NCI-H446 treated with DMSO at 0.1 percent for 48 hours (cell line): ENCODE data around the gene PRLR.

Experiments
- DNase-seq: peaks from one replicate; lab custom pipeline; 2025; lab: John Stamatoyannopoulos, UW

The PRLR gene

DNA sequence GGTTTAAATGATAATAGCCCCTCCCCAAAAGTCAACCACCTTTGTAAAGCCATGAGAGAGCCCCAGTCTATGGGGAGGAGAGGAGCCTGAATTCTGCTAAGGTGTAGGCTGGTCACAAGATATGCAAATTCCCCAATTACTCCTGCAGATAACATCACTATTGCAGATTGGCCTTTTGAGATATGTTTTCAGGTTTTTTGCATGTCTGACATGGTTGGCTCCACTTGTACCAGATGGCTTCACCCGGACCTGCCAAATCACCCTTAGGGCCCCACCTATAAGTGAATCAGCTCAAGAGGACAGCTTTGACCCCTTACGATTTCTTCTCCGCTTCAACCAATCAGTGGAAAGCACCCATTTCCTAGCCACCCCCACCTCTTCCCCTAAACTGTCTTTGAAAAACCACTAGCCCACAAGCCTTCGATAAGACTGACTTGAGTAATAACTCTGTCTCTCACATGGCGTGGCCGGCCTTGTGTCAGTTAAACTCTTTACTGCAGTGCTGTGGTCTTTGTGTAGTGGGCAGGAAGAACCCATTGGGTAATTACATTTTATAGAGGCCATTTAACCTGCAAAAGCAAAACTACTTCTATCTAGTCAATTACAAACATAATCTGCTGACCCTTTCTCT lies 69.7 kb downstream of the PRLR start:
- no peak for DNase-seq

DNA sequence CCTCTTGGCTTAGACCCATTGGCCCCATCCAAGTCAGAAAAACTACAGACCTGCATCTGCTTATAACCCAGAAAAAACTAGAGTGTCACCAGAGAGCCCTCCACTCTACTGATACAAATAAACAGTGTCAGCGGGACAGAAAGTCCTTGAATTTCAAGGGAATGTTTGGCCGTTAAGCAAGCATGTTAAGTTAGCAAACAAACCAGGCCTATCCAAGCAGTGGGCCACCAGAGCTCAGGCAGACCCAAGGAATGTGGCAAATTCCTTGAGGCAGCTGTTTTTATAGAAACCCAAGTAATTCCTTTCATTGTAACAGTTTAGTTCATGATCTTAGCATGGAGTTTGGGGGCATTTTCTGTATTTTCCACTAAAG lies 70.9 kb downstream of the PRLR start:
- DNase-seq = peak; percentile 43

DNA sequence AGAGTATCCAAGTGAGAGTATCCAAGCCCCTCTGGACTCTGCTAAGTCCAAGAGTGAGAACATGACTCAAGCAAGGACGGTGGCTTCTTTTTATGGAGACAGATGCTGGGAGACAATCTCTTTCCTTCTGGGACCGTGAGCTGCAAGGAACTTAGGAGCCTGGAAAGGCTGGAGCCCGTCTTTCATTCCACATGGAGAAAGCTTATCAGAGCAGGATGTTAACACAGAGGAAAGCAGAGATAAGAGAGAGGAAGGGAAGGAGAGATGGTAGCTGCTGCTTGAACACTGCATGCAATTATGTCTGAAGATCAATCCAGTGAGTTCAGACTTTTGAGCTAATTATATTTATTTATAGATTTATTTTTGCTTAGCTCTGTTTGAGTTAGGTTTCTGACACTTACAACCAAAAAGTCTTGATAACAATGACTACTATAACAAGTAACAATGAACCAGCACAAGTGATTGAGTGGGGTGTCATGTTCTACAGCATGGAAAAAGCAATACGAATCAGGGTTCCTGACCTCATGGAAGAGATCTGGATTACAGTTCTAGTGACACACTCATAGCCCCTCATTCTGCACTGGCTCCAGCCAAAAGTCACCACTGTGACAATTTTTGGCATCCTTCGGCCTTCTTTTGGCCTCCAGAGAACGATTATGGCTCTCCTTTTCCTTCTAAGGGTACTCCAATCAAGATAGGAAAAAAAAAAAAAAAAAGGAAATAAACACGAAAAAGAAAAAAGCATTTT lies 71.5 kb downstream of the PRLR start:
- DNase-seq = no peak

DNA sequence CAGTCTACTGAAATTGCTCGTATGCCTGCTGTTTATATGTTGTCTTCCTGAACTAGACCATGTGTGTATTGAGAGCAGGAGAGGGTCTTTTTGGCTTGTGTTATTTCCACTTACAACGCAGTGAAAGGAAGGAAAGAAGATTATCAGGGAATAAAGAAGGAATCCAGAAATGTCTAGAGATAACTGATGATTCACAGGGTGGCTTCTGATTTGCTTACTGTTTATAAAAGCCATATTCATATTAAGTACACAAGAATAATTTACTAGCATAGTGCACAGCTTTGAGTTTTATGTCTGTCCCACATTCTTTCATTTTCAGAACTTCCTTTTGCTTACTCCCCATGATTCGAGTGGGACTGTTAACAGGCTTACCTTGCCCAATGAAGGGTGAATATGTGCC lies 72.1 kb downstream of the PRLR start:
- DNase-seq = no peak

GRCh38 chr5:35153375-35153932 lies 76.8 kb downstream of the PRLR start:
- DNase-seq = no peak

- no peak for DNase-seq
Observed at GRCh38 chr5:35152733-35153132, 77.6 kb downstream of the PRLR start.

DNA sequence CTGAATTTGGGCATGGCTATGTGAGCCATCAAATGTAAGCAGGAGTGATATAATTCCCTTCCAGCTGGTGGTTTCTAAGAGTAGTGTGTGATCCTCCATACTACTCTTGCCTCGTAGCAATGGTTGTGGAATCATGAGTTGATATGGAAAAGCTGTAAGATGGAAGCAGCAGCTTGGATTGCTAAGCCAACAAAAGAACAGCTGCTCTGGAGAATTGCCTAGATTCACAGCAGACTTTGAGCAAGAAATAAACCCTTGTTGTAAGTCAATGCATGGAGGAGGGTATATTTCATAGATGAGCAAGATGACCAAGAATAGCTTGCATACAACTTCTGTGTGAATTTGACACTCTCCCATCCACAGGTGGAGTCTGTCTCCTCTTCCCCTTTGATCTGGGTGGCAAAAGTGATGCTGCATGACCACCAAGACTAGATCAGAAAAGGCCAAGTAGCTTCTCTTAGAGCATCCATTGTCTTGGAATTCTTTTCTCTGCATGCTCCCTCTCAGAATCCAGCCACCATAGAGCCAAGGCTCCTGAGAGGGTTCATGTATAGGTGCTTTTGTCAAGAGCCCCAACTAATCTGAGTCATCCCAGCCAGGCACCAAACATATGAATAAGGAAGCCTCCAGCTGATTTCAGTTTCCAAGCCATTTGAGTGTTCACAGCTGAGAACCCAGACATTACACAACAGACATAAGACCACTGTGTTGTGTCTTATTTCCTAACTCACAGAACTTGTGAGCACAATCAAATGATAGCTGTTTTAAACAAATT lies 79.0 kb downstream of the PRLR start:
- DNase-seq = peak; percentile 70

DNA sequence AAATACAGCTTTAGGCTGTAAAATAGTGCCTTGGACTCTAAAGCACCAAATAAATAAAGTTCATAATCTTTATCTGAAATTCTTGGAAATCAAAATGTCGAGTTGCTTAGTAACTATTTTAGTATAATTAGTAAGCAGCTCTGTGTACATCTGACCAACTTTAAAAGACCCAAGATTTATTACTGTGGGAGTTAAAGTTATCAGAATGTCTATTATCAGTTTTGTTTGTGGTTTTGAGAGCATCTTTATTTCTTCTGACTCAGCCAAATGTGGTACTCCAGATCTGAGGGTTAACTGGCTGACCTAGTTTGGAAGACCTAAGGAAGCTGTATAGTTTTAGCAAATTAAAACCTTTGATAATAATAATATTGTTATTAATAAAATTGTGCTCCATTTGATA lies 81.2 kb downstream of the PRLR start:
- no peak for DNase-seq

DNA sequence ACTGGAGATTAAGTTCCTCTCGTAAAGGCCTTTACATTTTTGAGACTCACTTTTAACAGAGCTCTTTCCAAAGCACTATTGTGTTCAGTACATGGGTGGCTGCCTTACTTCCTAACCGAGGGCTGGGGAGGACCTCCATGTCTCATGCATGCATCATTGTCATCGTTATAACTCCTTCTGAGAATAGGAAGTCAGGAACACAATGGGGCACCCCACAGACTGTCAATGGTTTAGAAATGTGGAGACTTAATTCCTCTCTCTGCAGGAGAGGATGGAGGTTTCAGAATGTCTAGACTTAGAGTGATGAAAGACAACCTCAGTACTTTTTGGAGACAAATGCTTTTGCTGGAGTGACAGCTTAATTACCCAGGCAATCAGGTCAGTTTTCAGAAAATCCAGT lies 83.9 kb downstream of the PRLR start:
- no peak for DNase-seq

GRCh38 chr5:35145691-35146317 lies 84.5 kb downstream of the PRLR start:
- DNase-seq = no peak

GRCh38 chr5:35145012-35145411 lies 85.3 kb downstream of the PRLR start:
- DNase-seq = no peak

DNA sequence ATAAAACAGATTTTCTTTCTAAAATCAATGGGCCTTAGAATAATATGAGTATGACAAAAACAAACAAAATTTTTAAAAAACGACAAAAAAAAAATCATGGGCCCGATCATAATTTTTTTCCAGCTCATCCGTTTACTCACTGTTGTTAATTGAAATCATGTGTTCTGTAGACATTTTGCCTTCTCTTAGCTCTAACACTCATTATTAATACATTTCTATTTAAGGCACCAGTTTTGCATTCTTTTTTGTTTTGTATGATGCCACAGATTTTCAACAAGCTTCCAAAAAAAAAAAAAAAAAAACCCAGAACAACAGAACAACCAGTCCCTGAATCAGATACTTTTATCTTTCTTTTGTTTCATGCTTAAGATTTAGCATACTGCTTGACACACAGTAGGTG lies 86.4 kb downstream of the PRLR start:
- DNase-seq = no peak

DNA sequence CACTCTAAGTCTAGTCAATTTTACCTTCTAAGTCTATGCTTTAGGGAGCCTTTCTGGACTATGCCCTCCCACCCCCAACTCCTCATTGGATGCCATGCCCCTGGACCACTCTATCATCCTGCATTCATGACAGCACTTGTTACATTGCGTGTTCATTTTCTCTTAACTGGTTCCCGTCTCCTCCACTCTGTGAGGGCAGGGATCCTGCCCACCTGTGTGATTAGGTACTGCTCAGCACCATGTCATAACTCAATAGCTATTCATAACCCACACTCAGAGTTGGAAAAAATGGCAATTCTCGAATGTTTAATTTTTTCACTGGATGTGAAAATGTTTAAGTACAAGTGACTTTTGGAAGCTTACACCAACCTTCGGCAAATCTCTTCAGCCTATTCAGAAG lies 88.5 kb downstream of the PRLR start:
- DNase-seq = no peak

- DNase-seq = no peak
Observed at GRCh38 chr5:35138232-35138631, 92.1 kb downstream of the PRLR start.

DNA sequence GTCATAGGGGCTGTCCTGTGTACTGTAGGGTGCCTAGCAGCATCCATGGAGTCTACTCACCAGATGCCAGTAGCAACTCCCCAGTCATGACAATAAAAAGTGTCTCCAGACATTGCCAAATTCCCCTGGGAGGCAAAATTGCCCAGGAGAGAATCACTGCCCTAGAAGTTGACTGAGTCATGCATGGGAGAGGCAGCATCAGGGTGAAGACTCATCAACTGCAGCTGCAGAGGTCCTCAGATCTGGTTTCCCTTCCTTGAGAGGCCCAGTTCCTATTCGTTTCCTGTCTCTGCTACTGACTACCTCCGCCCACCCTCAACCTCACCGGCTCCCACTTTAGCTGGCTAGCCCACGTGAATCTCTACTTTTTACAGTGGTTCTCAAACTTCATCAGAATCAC lies 93.9 kb downstream of the PRLR start:
- no peak for DNase-seq

DNA sequence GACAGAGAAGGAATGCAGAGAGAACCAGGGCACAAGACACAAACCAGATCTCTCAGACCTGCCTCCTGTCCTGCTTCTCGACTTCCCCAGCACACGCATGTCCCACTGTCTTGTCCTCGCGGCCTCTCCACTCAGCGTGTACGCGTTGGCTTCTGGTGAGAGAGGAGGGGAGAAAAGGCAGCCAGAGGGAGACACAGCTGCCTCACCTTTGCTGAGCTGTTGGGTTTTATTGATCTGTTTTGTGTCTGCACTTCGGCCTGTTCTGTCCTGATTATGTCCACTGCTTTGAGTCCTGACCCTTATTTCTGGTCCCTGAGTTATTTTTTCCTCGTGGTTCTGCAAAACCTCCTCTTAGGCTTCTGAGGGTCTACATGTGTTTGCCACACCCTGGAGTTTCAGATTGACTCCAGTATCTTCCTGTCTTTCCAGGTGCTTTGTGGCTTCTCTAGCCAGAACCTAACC lies 95.0 kb downstream of the PRLR start:
- DNase-seq = no peak

DNA sequence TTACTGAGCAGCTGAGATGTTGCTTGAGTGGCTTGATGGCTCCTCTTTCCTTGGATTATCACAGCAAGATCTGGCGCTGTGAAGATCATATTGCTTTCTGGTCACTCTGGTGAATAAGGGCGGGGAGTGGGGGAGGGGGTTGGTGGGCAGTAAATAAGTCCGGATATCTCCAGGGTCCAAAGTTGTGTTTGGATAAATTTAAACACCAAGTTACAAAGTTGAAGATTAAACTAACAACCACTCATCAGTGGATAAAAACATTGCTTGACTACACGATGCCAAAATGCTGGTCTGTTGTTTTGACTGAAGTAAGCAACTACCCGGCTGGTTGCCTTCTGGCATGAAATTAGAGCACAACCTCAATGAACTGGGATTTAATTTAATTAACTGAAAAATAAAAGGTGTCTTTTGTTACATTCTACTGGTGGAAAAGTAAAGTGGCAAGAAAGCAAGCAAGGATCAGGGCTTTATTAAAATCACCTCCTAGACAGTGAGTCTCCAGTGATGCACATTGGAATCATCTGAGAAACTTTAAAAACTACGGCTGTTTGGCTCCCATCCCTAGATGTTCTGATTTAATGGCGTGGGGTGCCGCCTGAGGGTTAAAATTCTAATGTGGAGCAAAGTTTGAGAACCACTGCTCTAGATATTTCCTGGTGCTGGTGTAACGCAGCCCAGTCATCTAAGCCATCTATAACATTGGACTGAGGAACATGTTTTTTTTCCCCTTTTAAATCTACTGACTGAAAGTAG lies 95.8 kb downstream of the PRLR start:
- DNase-seq = peak; percentile 75

DNA sequence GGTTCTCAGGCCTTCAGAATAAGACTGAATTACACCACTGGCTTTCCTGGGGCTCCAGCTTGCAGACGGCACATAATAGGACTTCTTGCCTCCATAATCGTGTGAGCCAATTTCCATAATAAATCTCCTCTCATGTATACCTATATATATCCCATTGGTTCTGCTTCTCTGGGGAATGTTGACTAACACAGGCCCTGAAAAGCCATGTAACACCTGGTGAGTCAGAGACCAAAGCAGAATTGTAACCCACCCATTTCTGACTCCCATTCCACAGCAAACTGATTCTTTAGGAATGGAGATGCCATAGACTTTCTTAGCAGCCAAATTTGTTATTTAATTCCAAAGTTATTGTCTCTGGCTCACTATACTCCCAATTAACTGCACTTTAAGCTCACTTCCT lies 97.1 kb downstream of the PRLR start:
- DNase-seq = no peak

DNA sequence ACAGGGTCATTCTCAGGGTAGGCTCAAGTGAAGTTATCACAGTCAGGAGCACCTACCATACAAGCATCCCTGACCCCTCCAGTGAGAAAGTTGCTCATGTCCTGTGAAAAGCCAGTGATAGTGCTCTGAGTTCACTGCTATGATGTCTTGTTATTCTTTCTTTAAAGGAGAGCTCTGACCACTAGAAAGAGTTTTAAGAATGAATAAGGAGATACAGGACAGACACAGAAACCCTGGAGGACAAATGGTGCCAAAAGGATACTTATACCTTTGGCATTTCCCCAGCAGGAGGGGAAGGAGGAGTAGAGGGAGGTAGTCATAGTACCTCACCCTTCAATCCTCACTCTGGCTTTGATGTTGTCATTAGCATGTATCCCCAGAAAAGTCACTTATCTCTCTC lies 98.6 kb downstream of the PRLR start:
- no peak for DNase-seq

DNA sequence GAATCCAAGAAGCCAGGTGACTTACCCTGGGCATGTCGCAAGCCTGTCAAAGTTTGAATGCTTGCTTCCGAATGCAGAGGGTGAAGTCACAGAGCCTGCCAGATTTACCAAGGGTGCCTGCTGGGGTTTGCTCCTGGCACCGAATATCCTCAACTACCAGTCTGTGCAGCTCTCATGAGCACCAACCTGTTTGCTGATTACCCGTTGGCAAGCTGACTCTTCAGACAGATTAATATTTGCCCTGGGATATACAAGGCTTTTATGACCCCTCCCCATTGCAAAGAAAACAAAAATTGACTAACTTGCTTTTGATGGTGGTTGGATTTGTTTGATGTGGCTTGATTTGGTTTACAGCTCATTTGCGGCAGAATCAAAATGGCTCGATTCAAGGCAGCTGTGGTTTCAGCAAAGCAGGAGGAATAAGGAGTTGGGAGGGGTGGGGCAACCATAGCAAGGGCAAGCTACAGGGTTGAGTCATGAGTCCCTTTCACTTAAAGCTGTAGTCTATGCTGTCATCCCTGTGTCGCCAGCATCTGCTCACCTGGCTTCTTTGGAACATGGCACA lies 100.3 kb downstream of the PRLR start:
- peak; percentile 73 for DNase-seq

DNA sequence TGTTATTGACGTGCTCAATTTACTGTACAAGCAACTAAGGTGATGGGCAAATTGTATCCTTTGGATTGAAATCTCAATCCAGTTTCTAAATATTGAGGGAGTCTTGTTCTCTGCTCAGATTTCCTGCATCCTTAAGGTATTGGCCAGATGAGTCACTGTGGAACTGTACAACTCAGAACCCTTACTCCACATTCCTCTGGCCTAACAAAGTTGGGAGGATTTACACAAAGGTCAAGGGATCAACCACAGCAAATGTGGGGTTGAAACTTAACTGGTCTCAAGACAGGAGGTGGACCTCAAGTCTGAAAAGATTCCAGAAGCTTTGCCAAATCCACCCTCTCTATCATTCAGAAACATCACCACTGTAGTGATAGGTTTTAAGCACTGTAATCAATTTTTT lies 101.0 kb downstream of the PRLR start:
- DNase-seq = no peak
